Neutrophil (primary cell): ENCODE results near the gene MYOD1.

Source experiments
- H3K27ac ChIP-seq: fragments of 200-600 bp; sonication (generic); 2 replicates; pipeline ENCODE4 v1.5.1; 2016; ENCODE audit warnings: mild to moderate bottlenecking, moderate library complexity
- H3K27me3 ChIP-seq: fragments of 200-600 bp; sonication (generic); 2 replicates; pipeline ENCODE4 v1.6.0; 2016; ENCODE audit warnings: mild to moderate bottlenecking
- H3K36me3 ChIP-seq: fragments of 200-600 bp; sonication (generic); 2 replicates; pipeline ENCODE4 v1.5.1; 2017
- H3K4me1 ChIP-seq, 2 experiments: fragments of 200-600 bp in 1 of 2; sonication (generic) in 1 of 2; 1 replicate in 1 of 2; 2 replicates in 1 of 2; pipeline versions ENCODE4 v1.5.1 to v1.6.1; 2013 to 2016; ENCODE audit warnings: low read depth in 1 of 2, low read length in 1 of 2, mild to moderate bottlenecking in 1 of 2, moderate library complexity in 1 of 2; ENCODE audit not compliant: control insufficient read depth in 1 of 2, insufficient read depth in 1 of 2
- H3K4me3 ChIP-seq, 2 experiments: fragments of 200-600 bp in 1 of 2; sonication (generic) in 1 of 2; 1 replicate in 1 of 2; 2 replicates in 1 of 2; pipeline ENCODE4 v1.5.1; 2013 to 2016; ENCODE audit warnings: low read depth in 1 of 2, low read length in 1 of 2, mild to moderate bottlenecking in 1 of 2, moderate library complexity in 1 of 2
- H3K9me3 ChIP-seq: fragments of 200-600 bp; sonication (generic); 2 replicates; pipeline ENCODE4 v1.5.1; 2016
- CTCF ChIP-seq: fragments of 200-600 bp; sonication (generic); IDR thresholded peaks from 2 replicates; pipeline ENCODE4 v1.5.1; 2016; ENCODE audit warnings: antibody characterized with exemption

MYOD1 gene

GRCh38 chr11:17746096-17746495, 26.7 kb downstream of the MYOD1 start:
- Histone ChIP-seq H3K9me3 (no peaks in the 10 kb centered on the region), H3K36me3 (no peaks in the 10 kb centered on the region), H3K27ac (no peak overlapping the region), H3K4me1 (no peaks in the 10 kb centered on the region), H3K27me3 (peaks cover 7% of the 10 kb centered on the region), H3K4me3 (no peak overlapping the region)
- TF ChIP-seq CTCF = no peak

GRCh38 chr11:17747131-17747955, 28.0 kb downstream of the MYOD1 start:
- H3K27me3 ChIP-seq = peaks cover 12% of the 10 kb centered on the region
- TF ChIP-seq CTCF = no peak
- no peaks in the 10 kb centered on the region for H3K4me1 ChIP-seq
- no peak overlapping the region for H3K27ac ChIP-seq
- H3K9me3 ChIP-seq = no peaks in the 10 kb centered on the region
- no peaks in the 10 kb centered on the region for H3K36me3 ChIP-seq
- H3K4me3 ChIP-seq = no peak overlapping the region

GRCh38 chr11:17748044-17748443, 28.7 kb downstream of the MYOD1 start:
- H3K27me3 ChIP-seq = peaks cover 12% of the 10 kb centered on the region
- no peaks in the 10 kb centered on the region for H3K4me1 ChIP-seq
- TF ChIP-seq CTCF = no peak

GRCh38 chr11:17748761-17749721, 29.7 kb downstream of the MYOD1 start:
- H3K9me3 ChIP-seq = no peaks in the 10 kb centered on the region
- H3K27me3 ChIP-seq = peaks cover 12% of the 10 kb centered on the region
- no peaks in the 10 kb centered on the region for H3K36me3 ChIP-seq
- H3K4me3 ChIP-seq = no peak overlapping the region
- H3K4me1 ChIP-seq = no peaks in the 10 kb centered on the region
- no peak overlapping the region for H3K27ac ChIP-seq
- TF ChIP-seq CTCF = no peak

More at GRCh38 chr11:17748044-17748443, 28.7 kb downstream of the MYOD1 start:
- no peaks in the 10 kb centered on the region for H3K36me3 ChIP-seq
- H3K9me3 ChIP-seq = no peaks in the 10 kb centered on the region
- no peak overlapping the region for H3K4me3 ChIP-seq
- H3K27ac ChIP-seq = no peak overlapping the region

- Histone ChIP-seq H3K4me1 (no peaks in the 10 kb centered on the region), H3K27ac (no peak overlapping the region), H3K9me3 (no peaks in the 10 kb centered on the region), H3K4me3 (no peak overlapping the region), H3K27me3 (peaks cover 17% of the 10 kb centered on the region), H3K36me3 (no peaks in the 10 kb centered on the region)
- no peak for TF ChIP-seq CTCF
These were observed 30.8 kb downstream of the MYOD1 start for GRCh38 chr11:17750013-17750800.
